SK-N-DZ (cell line): Measurements from ENCODE around the gene HLA-DQB2.
"Not testable (repeated sequence)": the region's sequence is repeated elsewhere in the genome, so short reads cannot be mapped to it uniquely, and the experiment has no call there.

Source experiments
- DNase-seq: peaks from one replicate; pipeline ENCODE4 v3.0.0-alpha.2; 2015; ENCODE audit warnings: low spot score
- small RNA-seq, 2 experiments: library from RNA; depleted of rRNA; stranded (forward); fragments of <200 nt; gene quantifications; one replicate each; pipeline ENCODE3, GENCODE V24; 2014

Gene HLA-DQB2

DNA sequence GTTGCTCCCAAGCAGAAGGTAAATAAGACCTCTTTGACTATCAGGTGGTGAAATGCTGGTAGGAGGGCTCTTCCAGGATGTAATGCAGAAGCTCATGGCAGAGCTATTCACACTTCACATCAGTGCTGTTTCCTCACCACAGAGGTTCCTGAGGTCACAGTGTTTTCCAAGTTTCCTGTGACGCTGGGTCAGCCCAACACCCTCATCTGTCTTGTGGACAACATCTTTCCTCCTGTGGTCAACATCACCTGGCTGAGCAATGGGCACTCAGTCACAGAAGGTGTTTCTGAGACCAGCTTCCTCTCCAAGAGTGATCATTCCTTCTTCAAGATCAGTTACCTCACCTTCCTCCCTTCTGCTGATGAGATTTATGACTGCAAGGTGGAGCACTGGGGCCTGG, 17.7 kb downstream of the HLA-DQB2 start:
- DNase-seq: not testable (repeated sequence)

DNA sequence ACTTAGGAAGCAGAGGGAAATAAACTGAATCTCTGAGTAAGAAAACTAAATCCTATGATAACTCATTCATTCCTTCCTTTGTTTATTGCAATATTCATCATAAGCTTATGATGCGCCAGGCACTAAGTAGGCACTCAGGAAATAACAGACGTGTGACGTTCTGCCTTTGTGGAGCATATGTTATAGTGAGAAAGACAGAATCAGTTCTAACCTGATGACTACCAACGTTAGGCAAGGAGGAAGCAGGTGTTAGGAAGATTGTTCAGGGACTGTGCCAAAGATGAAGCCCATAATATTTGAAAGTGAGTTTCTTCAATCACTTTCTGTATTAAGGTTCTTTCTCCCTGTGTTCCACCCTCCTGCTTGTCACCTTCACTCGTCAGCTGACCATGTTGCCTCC, 18.6 kb downstream of the HLA-DQB2 start:
- no peak for DNase-seq

DNA sequence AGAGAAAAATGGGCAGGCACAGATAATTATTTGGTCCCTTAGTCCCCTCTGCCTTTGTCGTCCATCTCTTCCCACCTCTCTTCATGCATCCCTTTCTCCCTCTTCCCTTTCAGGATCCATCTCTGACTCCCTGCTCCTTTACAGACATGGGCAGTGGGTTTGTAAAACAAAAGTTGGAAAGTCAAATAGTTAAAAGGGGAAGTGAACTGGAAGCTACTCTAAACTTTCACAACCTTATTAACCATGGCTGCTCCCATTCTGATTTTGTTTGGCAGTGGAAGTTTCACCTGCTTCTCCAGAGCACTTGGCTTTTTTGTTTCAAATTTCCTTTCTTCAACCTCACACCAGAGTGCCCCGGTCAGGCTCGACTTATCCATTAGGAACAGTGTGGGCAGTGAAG, 21.0 kb downstream of the HLA-DQB2 start:
- no peak for DNase-seq

DNA sequence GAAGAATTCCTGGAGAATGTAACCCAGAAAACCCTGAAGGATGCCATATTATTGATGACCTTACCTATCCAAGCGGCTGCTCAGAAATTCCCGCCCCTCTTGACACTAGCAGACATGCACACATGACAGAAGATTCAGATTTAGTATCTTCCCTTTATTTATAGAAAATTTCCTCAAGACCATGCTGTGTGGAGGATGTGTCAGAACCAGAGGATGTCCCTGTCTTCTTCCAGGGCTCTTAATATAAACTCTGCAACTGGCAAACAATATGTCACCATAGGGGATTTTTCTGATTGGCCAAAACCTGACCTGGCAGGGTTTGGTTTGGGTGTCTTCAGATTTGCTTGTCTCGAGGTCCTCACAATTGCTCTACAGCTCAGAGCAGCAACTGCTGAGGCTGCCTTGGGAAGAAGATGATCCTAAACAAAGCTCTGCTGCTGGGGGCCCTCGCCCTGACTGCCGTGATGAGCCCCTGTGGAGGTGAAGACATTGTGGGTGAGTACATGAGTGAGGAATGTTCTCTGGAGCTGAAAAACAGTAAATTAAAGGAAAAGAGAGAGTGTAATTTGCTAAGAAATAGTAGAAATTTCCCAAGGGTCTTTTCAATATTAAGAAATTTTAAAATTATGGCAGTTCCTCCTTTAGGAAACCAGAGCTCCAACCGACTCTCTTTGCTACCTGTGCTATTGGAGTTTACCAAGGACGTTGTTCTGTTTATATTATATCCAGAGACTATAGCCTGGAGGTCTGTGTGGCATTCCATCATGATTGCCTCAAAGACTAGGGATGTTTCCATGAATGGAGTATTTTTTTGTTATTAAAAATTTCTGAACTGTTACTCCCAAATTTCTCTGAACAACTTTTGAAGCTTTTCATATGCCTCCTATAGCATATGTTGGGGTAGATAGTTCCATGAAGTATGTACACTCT, 22.0 kb downstream of the HLA-DQB2 start, which contains the start of gene HLA-DQA2:
TSS of gene HLA-DQA2 (plus strand) at position 361 of the 930 bp plus-strand sequence. CDS start at position 414, 53 bp downstream.
- DNase-seq: no peak

DNA sequence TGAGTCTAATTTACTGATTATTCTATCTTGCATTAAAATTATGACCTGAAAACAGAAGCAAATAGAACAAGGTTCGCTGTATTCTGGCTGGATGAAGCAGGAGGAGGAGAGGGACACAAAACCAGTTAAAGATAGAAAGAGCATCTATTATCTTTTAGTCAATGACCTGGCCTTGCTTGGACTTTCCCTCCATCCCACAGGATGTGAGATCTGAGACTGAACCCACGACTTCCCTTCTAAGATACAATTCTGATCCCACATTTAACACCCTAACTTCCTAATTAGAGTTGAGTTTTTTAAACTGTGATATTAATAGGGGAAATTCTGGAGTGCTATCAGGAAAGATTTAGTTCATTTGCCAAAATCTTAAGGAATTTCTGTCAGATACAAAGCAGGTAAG, 25.2 kb downstream of the HLA-DQB2 start:
- DNase-seq: no peak

DNA sequence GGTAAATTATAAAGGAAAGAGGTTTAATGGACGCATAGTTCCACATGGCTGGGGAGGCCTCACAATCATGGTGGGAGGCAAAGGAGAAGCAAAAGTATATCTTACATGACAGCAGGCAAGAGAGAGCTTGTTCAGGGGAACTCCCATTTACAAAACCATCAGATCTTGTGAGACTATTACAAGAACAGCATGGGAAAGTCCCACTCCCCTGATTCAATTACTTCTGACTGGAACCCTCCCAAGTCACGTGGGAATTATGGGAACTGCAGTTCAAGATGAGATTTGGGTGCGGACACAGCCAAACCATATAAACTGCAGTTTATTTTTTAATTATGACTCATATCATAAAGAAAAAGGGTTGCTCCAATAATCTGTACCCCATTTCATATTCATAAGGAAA, 44.5 kb downstream of the HLA-DQB2 start:
- no peak for DNase-seq

DNA sequence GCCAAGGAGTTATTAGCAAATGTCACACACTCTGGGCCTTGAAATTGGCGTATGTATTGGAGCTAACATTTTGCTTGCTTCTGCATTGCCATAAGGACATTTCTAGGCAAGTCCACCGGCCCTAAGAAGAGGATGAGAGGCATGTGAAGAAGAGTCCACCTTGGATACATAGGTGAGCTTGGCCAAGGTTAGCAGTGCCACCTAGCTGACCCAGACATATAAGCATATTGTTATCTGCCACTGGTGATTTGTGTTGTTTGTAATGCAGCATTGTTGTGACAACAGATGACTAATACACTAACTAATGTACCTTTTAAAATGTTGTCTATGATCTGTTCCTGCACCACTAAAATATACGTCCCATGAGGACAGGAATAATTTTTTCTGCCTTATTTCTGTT, 46.9 kb downstream of the HLA-DQB2 start:
- DNase-seq: no peak

DNA sequence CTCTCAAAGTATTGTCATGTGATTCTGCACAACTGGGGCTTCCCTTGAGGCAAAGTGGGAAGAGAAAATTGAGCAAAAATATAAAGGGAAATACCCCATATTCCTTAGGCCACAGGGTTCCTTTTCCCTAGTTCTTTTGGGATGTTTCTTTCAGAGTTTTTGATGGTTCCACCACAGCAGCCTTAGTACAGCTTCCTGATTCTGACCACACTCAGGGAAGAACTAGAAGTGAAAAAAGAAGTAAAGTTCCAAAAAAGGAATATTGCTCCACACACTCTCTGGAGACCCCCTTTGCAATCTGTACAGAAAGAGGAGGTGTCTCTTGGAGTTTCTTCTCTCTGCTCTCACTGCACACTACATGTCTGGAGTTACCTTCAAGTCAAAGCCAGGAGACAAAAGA, 50.1 kb downstream of the HLA-DQB2 start:
- no peak for DNase-seq

DNA sequence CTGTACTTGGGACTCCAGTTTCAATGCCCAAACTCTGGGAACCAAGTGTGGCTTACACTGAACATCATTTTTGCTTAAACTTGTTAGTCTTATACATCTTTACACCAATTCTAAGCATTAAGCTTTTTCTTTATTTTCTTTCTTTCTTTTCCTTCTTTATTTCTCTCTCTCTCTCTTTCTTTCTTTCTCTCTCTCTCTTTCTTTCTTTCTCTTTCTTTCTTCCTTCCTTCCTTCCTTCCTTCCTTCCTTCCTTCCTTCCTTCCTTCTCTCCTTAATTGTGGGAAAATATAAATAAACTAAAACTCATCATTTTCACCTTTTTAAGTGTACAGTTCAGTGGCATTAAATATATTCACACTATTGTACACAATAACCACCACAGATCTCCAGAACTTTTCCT, 53.7 kb downstream of the HLA-DQB2 start:
- DNase-seq: no peak

Small RNA genes lying within 50 kb of the gene (small RNA-seq; reads per million reads assigned to genes)
- 0 to 0.67 reads per million in 2 experiments for gene MIR3135B
